NCI-H510A (cell line): ENCODE measurements around the gene LMF1.
"Not testable (repeated sequence)": the region's sequence is repeated elsewhere in the genome, so short reads cannot be mapped to it uniquely, and the experiment has no call there.

Source experiments
- DNase-seq: peaks from one replicate; lab custom pipeline; 2025; lab: John Stamatoyannopoulos, UW

The LMF1 gene

GRCh38 chr16:869823-870641, 100.8 kb downstream of the LMF1 start:
- no peak for DNase-seq

- DNase-seq, result no peak
Observed at GRCh38 chr16:868846-869822, 101.7 kb downstream of the LMF1 start.

GRCh38 chr16:868386-868755, 102.4 kb downstream of the LMF1 start:
- DNase-seq, result no peak

- DNase-seq, result no peak
Observed at GRCh38 chr16:867421-868385, 103.1 kb downstream of the LMF1 start.

- DNase-seq, result no peak
Observed at GRCh38 chr16:866252-866896, 104.4 kb downstream of the LMF1 start.

- no peak for DNase-seq
Observed at GRCh38 chr16:865026-865425, 105.8 kb downstream of the LMF1 start.

GRCh38 chr16:861446-861845, 109.3 kb downstream of the LMF1 start:
- no peak for DNase-seq

- DNase-seq, result no peak
Observed at GRCh38 chr16:860891-861290, 109.9 kb downstream of the LMF1 start.

GRCh38 chr16:858971-859370, 111.8 kb downstream of the LMF1 start:
- DNase-seq, result not testable (repeated sequence)

- DNase-seq, result not testable (repeated sequence)
Observed at GRCh38 chr16:858441-858840, 112.3 kb downstream of the LMF1 start.

GRCh38 chr16:856811-857210, 114.0 kb downstream of the LMF1 start:
- no peak for DNase-seq

- no peak for DNase-seq
Observed at GRCh38 chr16:856101-856500, 114.7 kb downstream of the LMF1 start.

GRCh38 chr16:855471-855870, 115.3 kb downstream of the LMF1 start:
- DNase-seq, result no peak

GRCh38 chr16:854808-855410, 115.9 kb downstream of the LMF1 start:
- no peak for DNase-seq

GRCh38 chr16:853981-854807, 116.6 kb downstream of the LMF1 start:
- DNase-seq, result no peak

- DNase-seq, result no peak
Observed at GRCh38 chr16:853306-853705, 117.5 kb downstream of the LMF1 start.

- no peak for DNase-seq
Observed at GRCh38 chr16:852451-853185, 118.2 kb downstream of the LMF1 start.

GRCh38 chr16:851871-852270, 118.9 kb downstream of the LMF1 start:
- DNase-seq, result no peak

- DNase-seq, result no peak
Observed at GRCh38 chr16:851209-851810, 119.5 kb downstream of the LMF1 start.
